H9 (cell line): ENCODE results near the gene UNC5A. TPM values are rescaled to one million over a fixed set of nuclear protein-coding genes. Genes with fewer than 3 reads are reported as not detected.

ENCODE experiments used
- DNase-seq: peaks from one replicate; pipeline ENCODE4 v3.0.0-alpha.2; 2017
- H2AFZ ChIP-seq: one replicate; pipeline ENCODE4 v1.6.1; 2013; ENCODE audit warnings: mild to moderate bottlenecking, low read length, control low read depth, moderate library complexity
- H2AK5ac ChIP-seq: 2 replicates; pipeline ENCODE4 v1.6.1; 2013; ENCODE audit warnings: low read length, control low read depth, mixed read lengths; ENCODE audit not compliant: insufficient read length
- H2BK120ac ChIP-seq: one replicate; pipeline ENCODE4 v1.6.1; 2013; ENCODE audit warnings: low read depth, mild to moderate bottlenecking, low read length, control low read depth, inconsistent platforms; ENCODE audit not compliant: poor library complexity, severe bottlenecking
- H2BK12ac ChIP-seq: 2 replicates; pipeline ENCODE4 v1.6.1; 2013; ENCODE audit warnings: low read length, control low read depth, mixed read lengths, low read depth; ENCODE audit not compliant: insufficient read length
- H2BK15ac ChIP-seq: 2 replicates; pipeline ENCODE4 v1.6.1; 2013; ENCODE audit warnings: low read depth, low read length, control low read depth
- H2BK20ac ChIP-seq: one replicate; pipeline ENCODE4 v1.6.1; 2013; ENCODE audit warnings: low read depth, mild to moderate bottlenecking, low read length, control low read depth, inconsistent platforms; ENCODE audit not compliant: poor library complexity, severe bottlenecking
- H2BK5ac ChIP-seq: 2 replicates; pipeline ENCODE4 v1.6.1; 2013; ENCODE audit warnings: low read length, control low read depth, mixed read lengths; ENCODE audit not compliant: insufficient read length
- H3K14ac ChIP-seq: 2 replicates; pipeline ENCODE4 v1.6.1; 2013; ENCODE audit warnings: low read length, control low read depth; ENCODE audit not compliant: insufficient read depth
- H3K18ac ChIP-seq: 2 replicates; pipeline ENCODE4 v1.6.1; 2013; ENCODE audit warnings: low read depth, mild to moderate bottlenecking, mixed read lengths, low read length, control low read depth; ENCODE audit not compliant: insufficient read length
- H3K23ac ChIP-seq: 2 replicates; pipeline ENCODE4 v1.6.1; 2013; ENCODE audit warnings: low read length, control low read depth, mixed read lengths, low read depth; ENCODE audit not compliant: insufficient read length
- H3K23me2 ChIP-seq: 2 replicates; pipeline ENCODE4 v1.6.1; 2013; ENCODE audit warnings: low read depth, mild to moderate bottlenecking, mixed read lengths, low read length, control low read depth; ENCODE audit not compliant: insufficient read length, poor library complexity, severe bottlenecking
- H3K27ac ChIP-seq: 2 replicates; pipeline ENCODE4 v1.5.1; 2013; ENCODE audit warnings: low read length, control low read depth, mixed read lengths, low read depth; ENCODE audit not compliant: insufficient read length
- H3K27me3 ChIP-seq: 2 replicates; pipeline ENCODE4 v1.6.1; 2013; ENCODE audit warnings: low read length, control low read depth, inconsistent platforms; ENCODE audit not compliant: insufficient read depth
- H3K4ac ChIP-seq: 2 replicates; pipeline ENCODE4 v1.6.1; 2013; ENCODE audit warnings: low read depth, mild to moderate bottlenecking, control low read depth, inconsistent platforms, low read length, moderate library complexity
- H3K4me1 ChIP-seq: 2 replicates; pipeline ENCODE4 v1.6.1; 2013; ENCODE audit warnings: low read length, control low read depth, inconsistent platforms; ENCODE audit not compliant: insufficient read depth
- H3K4me2 ChIP-seq: 2 replicates; pipeline ENCODE4 v1.6.1; 2013; ENCODE audit warnings: low read length, control low read depth, mixed read lengths; ENCODE audit not compliant: insufficient read length, insufficient read depth
- H3K56ac ChIP-seq: 2 replicates; pipeline ENCODE4 v1.6.1; 2013; ENCODE audit warnings: low read depth, mild to moderate bottlenecking, mixed read lengths, low read length, control low read depth; ENCODE audit not compliant: insufficient read length
- H3K79me1 ChIP-seq: 2 replicates; pipeline ENCODE4 v1.6.1; 2013; ENCODE audit warnings: low read depth, mild to moderate bottlenecking, moderate library complexity, low read length, control low read depth, inconsistent platforms; ENCODE audit not compliant: insufficient read depth, poor library complexity, severe bottlenecking
- H3K79me2 ChIP-seq: 2 replicates; pipeline ENCODE4 v1.6.1; 2013; ENCODE audit warnings: low read length, control low read depth, inconsistent platforms; ENCODE audit not compliant: insufficient read depth
- H3K9ac ChIP-seq: 2 replicates; pipeline ENCODE4 v1.6.1; 2013; ENCODE audit warnings: low read length, control low read depth, mixed read lengths; ENCODE audit not compliant: insufficient read length; ENCODE audit errors: extremely low read depth
- H3K9me3 ChIP-seq: one replicate; pipeline ENCODE4 v1.6.1; 2013; ENCODE audit warnings: low read depth, low read length, inconsistent platforms; ENCODE audit not compliant: control insufficient read depth
- H3T11ph ChIP-seq: one replicate; pipeline ENCODE4 v1.6.1; 2013; ENCODE audit warnings: mild to moderate bottlenecking, low read length, control low read depth, inconsistent platforms
- H4K20me1 ChIP-seq: one replicate; pipeline ENCODE4 v1.6.1; 2013; ENCODE audit not compliant: control insufficient read depth, insufficient read length, insufficient read depth
- H4K5ac ChIP-seq: 2 replicates; pipeline ENCODE4 v1.6.1; 2013; ENCODE audit warnings: low read depth, mild to moderate bottlenecking, mixed read lengths, low read length, control low read depth; ENCODE audit not compliant: insufficient read length
- H4K8ac ChIP-seq: replicated peaks from 2 replicates; pipeline ENCODE4 v1.6.1; 2013; ENCODE audit warnings: low read length, control low read depth, mixed read lengths, low read depth; ENCODE audit not compliant: insufficient read length
- H4K91ac ChIP-seq: 2 replicates; pipeline ENCODE4 v1.6.1; 2013; ENCODE audit warnings: low read depth, mild to moderate bottlenecking, moderate library complexity, mixed read lengths, low read length, control low read depth; ENCODE audit not compliant: insufficient read length
- H3K27ac Mint-ChIP-seq, 3 experiments: 2 replicates in 2 of 3; 3 replicates in 1 of 3; pipeline ENCODE4 v1.8.0; 2020 to 2021; ENCODE audit warnings: mixed read lengths in 3 of 3, mild to moderate bottlenecking in 1 of 3, moderate library complexity in 1 of 3
- H3K27me3 Mint-ChIP-seq: 2 replicates; pipeline ENCODE4 v1.8.0; 2021; ENCODE audit warnings: low read depth, mild to moderate bottlenecking, moderate library complexity, mixed read lengths
- H3K36me3 Mint-ChIP-seq, 3 experiments: 2 replicates in 2 of 3; 3 replicates in 1 of 3; pipeline ENCODE4 v1.8.0; 2020 to 2021; ENCODE audit warnings: low read depth in 3 of 3, mixed read lengths in 3 of 3; ENCODE audit not compliant: insufficient read depth in 1 of 3
- H3K4me1 Mint-ChIP-seq, 2 experiments: 2 replicates each; pipeline ENCODE4 v1.8.0; 2020; ENCODE audit warnings: mixed read lengths in 2 of 2
- H3K4me3 Mint-ChIP-seq, 2 experiments: 2 replicates in 1 of 2; 3 replicates in 1 of 2; pipeline ENCODE4 v1.8.0; 2020 to 2021; ENCODE audit warnings: mild to moderate bottlenecking in 2 of 2, mixed read lengths in 2 of 2, moderate library complexity in 1 of 2
- H3K9me3 Mint-ChIP-seq, 2 experiments: 2 replicates in 1 of 2; 3 replicates in 1 of 2; pipeline ENCODE4 v1.8.0; 2020; ENCODE audit warnings: mild to moderate bottlenecking in 2 of 2, mixed read lengths in 2 of 2, moderate library complexity in 1 of 2
- WGBS: extraction: QIAGEN DNeasy Blood & Tissue Kit; methylation state at CpG from one replicate; pipeline ENCODE4 v1.1.7; 2013; ENCODE audit warnings: missing lambda C conversion rate, low lambda C conversion rate, mixed read lengths; ENCODE audit not compliant: insufficient read length; ENCODE audit errors: extremely low coverage; 5-methylcytosine and 5-hydroxymethylcytosine counted together
- total RNA-seq: library from RNA; stranded (reverse); gene quantifications from 2 replicates; pipeline ENCODE4 v1.2.1, GENCODE V29; 2021
- TF ChIP-seq, protein P1 (sequence below): fragments of 200-600 bp; sonication (generic); conservative IDR thresholded peaks from 3 replicates; pipeline ENCODE4 v1.8.0; 2021; ENCODE audit warnings: antibody characterized with exemption, mild to moderate bottlenecking

Gene UNC5A
- total RNA-seq, 1 experiment from 2014 or later, result 4.4 TPM

DNA sequence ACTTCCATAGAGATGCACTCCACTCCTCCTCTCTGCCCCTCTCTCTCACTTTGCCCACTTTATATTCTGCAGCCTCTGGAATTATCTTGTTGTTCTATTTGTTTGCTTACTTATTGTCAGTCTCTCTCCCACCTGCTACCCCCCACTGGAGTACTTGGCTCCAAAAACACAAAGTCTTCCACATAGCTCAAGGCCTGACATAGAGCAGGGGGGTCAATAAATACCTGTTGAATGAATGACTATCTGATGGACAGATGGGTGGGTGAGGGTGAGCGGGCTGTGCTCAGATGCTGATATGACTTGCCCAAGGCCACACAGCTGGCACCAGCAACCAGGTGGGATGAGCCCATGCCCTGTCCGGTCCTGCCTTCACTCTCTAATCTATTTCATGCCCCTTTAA is 13.4 kb upstream of the UNC5A start:
- no peaks in the 10 kb centered on the region for H4K20me1 ChIP-seq
- no peak overlapping the region for H4K8ac ChIP-seq
- H3K27me3 ChIP-seq, result no peaks in the 10 kb centered on the region
- H3K18ac ChIP-seq, result no peak overlapping the region
- H2BK20ac ChIP-seq, result no peak overlapping the region
- H3K36me3 Mint-ChIP-seq, result no peaks in the 10 kb centered on the region
- no peak overlapping the region for H3K14ac ChIP-seq
- no peaks in the 10 kb centered on the region for H3K9me3 ChIP-seq
- H3K23me2 ChIP-seq, result no peaks in the 10 kb centered on the region
- H2BK5ac ChIP-seq, result no peak overlapping the region
- no peaks in the 10 kb centered on the region for H3K79me2 ChIP-seq
- H3K9me3 Mint-ChIP-seq, result no peaks in the 10 kb centered on the region
- no peak overlapping the region for H4K91ac ChIP-seq
- H3K23ac ChIP-seq, result no peak overlapping the region
- H2AK5ac ChIP-seq, result no peak overlapping the region
- no peak overlapping the region for H3K4ac ChIP-seq
- peaks cover 13% of the 10 kb centered on the region for H3K27me3 Mint-ChIP-seq
- no peak for DNase-seq
- H3K27ac ChIP-seq, result no peak overlapping the region
- H3K4me2 ChIP-seq, result no peak overlapping the region
- H3K4me1 Mint-ChIP-seq, result peaks cover 16 to 21% of the 10 kb centered on the region in 2 experiments
- H2BK12ac ChIP-seq, result no peak overlapping the region
- H3K9ac ChIP-seq, result no peak overlapping the region
- H2BK120ac ChIP-seq, result no peak overlapping the region
- no peak overlapping the region for H4K5ac ChIP-seq
- no CpG with 5 or more reads among the region's 2 CpGs for WGBS
- H2BK15ac ChIP-seq, result no peak overlapping the region
- H3T11ph ChIP-seq, result no peak overlapping the region
- TF ChIP-seq, protein P1, sequence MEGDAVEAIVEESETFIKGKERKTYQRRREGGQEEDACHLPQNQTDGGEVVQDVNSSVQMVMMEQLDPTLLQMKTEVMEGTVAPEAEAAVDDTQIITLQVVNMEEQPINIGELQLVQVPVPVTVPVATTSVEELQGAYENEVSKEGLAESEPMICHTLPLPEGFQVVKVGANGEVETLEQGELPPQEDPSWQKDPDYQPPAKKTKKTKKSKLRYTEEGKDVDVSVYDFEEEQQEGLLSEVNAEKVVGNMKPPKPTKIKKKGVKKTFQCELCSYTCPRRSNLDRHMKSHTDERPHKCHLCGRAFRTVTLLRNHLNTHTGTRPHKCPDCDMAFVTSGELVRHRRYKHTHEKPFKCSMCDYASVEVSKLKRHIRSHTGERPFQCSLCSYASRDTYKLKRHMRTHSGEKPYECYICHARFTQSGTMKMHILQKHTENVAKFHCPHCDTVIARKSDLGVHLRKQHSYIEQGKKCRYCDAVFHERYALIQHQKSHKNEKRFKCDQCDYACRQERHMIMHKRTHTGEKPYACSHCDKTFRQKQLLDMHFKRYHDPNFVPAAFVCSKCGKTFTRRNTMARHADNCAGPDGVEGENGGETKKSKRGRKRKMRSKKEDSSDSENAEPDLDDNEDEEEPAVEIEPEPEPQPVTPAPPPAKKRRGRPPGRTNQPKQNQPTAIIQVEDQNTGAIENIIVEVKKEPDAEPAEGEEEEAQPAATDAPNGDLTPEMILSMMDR, result no peak
- no peak overlapping the region for H3K27ac Mint-ChIP-seq
- H3K56ac ChIP-seq, result no peak overlapping the region
- H3K79me1 ChIP-seq, result no peaks in the 10 kb centered on the region
- H3K4me3 Mint-ChIP-seq, result no peak overlapping the region
- no peaks in the 10 kb centered on the region for H3K4me1 ChIP-seq
- H2AFZ ChIP-seq, result no peak overlapping the region
